HEK293 (cell line): ENCODE results near the gene TTBK1.

Experiments
- CTCF ChIA-PET: fragments of 350-600 bp; formaldehyde crosslinking; extraction: SDS; loops from one replicate; lab custom pipeline; 2021; ENCODE audit warnings: antibody characterized with exemption; lab: Yijun Ruan, JAX
- POLR2A ChIA-PET: fragments of 300-600 bp; formaldehyde crosslinking; extraction: SDS; loops from one replicate; lab custom pipeline; 2020; ENCODE audit warnings: antibody characterized with exemption, inconsistent platforms; lab: Yijun Ruan, JAX
- H3K27ac ChIP-seq: fragments of 200-500 bp; sonication (Bioruptor generic); 2 replicates; pipeline ENCODE4 v1.5.1; 2014; ENCODE audit warnings: low read depth, low read length, control low read depth, inconsistent platforms; ENCODE audit errors: extremely low read depth
- H3K36me3 ChIP-seq, 2 experiments: fragments of 200-500 bp in 1 of 2; sonication (Bioruptor generic) in 1 of 2; 1 replicate in 1 of 2; 2 replicates in 1 of 2; pipeline ENCODE4 v1.5.1; 2014 to 2017; ENCODE audit warnings: inconsistent platforms in 2 of 2, low read length in 2 of 2; ENCODE audit not compliant: control insufficient read depth in 2 of 2, insufficient read depth in 1 of 2
- H3K4me1 ChIP-seq: fragments of 200-500 bp; sonication (Bioruptor generic); 2 replicates; pipeline ENCODE4 v1.5.1; 2014; ENCODE audit warnings: mild to moderate bottlenecking, low read length, inconsistent platforms; ENCODE audit not compliant: control insufficient read depth, insufficient read depth
- H3K4me3 ChIP-seq: 2 replicates; pipeline ENCODE4 v1.5.1; 2011; ENCODE audit warnings: low read depth, mild to moderate bottlenecking, control low read depth, low read length, moderate library complexity
- H3K9me3 ChIP-seq: fragments of 200-500 bp; sonication (Bioruptor generic); 2 replicates; pipeline ENCODE4 v1.5.1; 2014; ENCODE audit warnings: low read depth, low read length, inconsistent platforms; ENCODE audit not compliant: control insufficient read depth, insufficient read depth
- GLIS2 ChIP-seq: fragments of 450-650 bp; formaldehyde crosslinking; IDR thresholded peaks from 2 replicates; pipeline ENCODE4 v1.5.1; 2016; ENCODE audit warnings: missing biosample characterization, missing genetic modification characterization
- KLF7 ChIP-seq: fragments of 450-650 bp; formaldehyde crosslinking; IDR thresholded peaks from 2 replicates; pipeline ENCODE4 v1.5.1; 2016; ENCODE audit warnings: missing biosample characterization, missing genetic modification characterization, borderline replicate concordance
- PRDM1 ChIP-seq: fragments of 450-650 bp; formaldehyde crosslinking; IDR thresholded peaks from 2 replicates; pipeline ENCODE4; 2016; ENCODE audit warnings: missing biosample characterization, missing genetic modification characterization
- PRDM10 ChIP-seq: fragments of 450-650 bp; formaldehyde crosslinking; IDR thresholded peaks from 2 replicates; pipeline ENCODE4 v1.5.1; 2016; ENCODE audit warnings: missing biosample characterization, missing genetic modification characterization
- REPIN1 ChIP-seq: fragments of 450-650 bp; formaldehyde crosslinking; IDR thresholded peaks from 2 replicates; pipeline ENCODE4 v1.5.1; 2017; ENCODE audit warnings: missing biosample characterization, missing genetic modification characterization, low read depth
- SCRT2 ChIP-seq: fragments of 450-650 bp; formaldehyde crosslinking; IDR thresholded peaks from 2 replicates; pipeline ENCODE4 v1.5.1; 2016; ENCODE audit warnings: missing biosample characterization, missing genetic modification characterization
- YY2 ChIP-seq: fragments of 450-650 bp; formaldehyde crosslinking; IDR thresholded peaks from 2 replicates; pipeline ENCODE4 v1.5.1; 2016; ENCODE audit warnings: missing biosample characterization, missing genetic modification characterization
- ZBTB1 ChIP-seq: fragments of 450-650 bp; formaldehyde crosslinking; IDR thresholded peaks from 2 replicates; pipeline ENCODE4 v1.5.1; 2016; ENCODE audit warnings: missing biosample characterization, missing genetic modification characterization
- ZBTB49 ChIP-seq: fragments of 450-650 bp; formaldehyde crosslinking; IDR thresholded peaks from 2 replicates; pipeline ENCODE4 v1.5.1; 2016; ENCODE audit warnings: missing biosample characterization, missing genetic modification characterization, low read depth
- ZNF112 ChIP-seq: fragments of 450-650 bp; formaldehyde crosslinking; IDR thresholded peaks from 2 replicates; pipeline ENCODE4 v1.5.0; 2017; ENCODE audit warnings: missing biosample characterization, missing genetic modification characterization
- ZNF114 ChIP-seq: fragments of 450-650 bp; formaldehyde crosslinking; IDR thresholded peaks from 2 replicates; pipeline ENCODE4 v1.5.0; 2017; ENCODE audit warnings: missing biosample characterization, missing genetic modification characterization
- ZNF146 ChIP-seq: fragments of 450-650 bp; formaldehyde crosslinking; IDR thresholded peaks from 2 replicates; pipeline ENCODE4 v1.5.1; 2016; ENCODE audit warnings: missing biosample characterization, missing genetic modification characterization
- ZNF221 ChIP-seq: fragments of 450-650 bp; formaldehyde crosslinking; IDR thresholded peaks from 2 replicates; pipeline ENCODE4 v1.5.1; 2017; ENCODE audit warnings: missing biosample characterization, missing genetic modification characterization, borderline replicate concordance
- ZNF248 ChIP-seq: fragments of 450-650 bp; formaldehyde crosslinking; IDR thresholded peaks from 2 replicates; pipeline ENCODE4 v1.5.1; 2017; ENCODE audit warnings: missing biosample characterization, missing genetic modification characterization
- ZNF266 ChIP-seq: fragments of 450-650 bp; formaldehyde crosslinking; IDR thresholded peaks from 2 replicates; pipeline ENCODE4 v1.5.1; 2016; ENCODE audit warnings: missing biosample characterization, missing genetic modification characterization, low read depth
- ZNF341 ChIP-seq: fragments of 450-650 bp; formaldehyde crosslinking; IDR thresholded peaks from 2 replicates; pipeline ENCODE4; 2016; ENCODE audit warnings: low read depth, missing biosample characterization, missing genetic modification characterization
- ZNF354C ChIP-seq: fragments of 450-650 bp; formaldehyde crosslinking; IDR thresholded peaks from 2 replicates; pipeline ENCODE4 v1.5.1; 2016; ENCODE audit warnings: missing biosample characterization, missing genetic modification characterization, low read depth, borderline replicate concordance
- ZNF596 ChIP-seq: fragments of 450-650 bp; IDR thresholded peaks from 2 replicates; pipeline ENCODE4 v1.5.0; 2018; ENCODE audit warnings: missing biosample characterization, mild to moderate bottlenecking, missing genetic modification characterization, moderate library complexity
- ZNF624 ChIP-seq: fragments of 450-650 bp; formaldehyde crosslinking; IDR thresholded peaks from 2 replicates; pipeline ENCODE4 v1.5.1; 2017; ENCODE audit warnings: missing biosample characterization, missing genetic modification characterization
- ZNF707 ChIP-seq: fragments of 450-650 bp; formaldehyde crosslinking; IDR thresholded peaks from 2 replicates; pipeline ENCODE4 v1.5.1; 2016; ENCODE audit warnings: missing biosample characterization, missing genetic modification characterization
- ZNF791 ChIP-seq: fragments of 450-650 bp; formaldehyde crosslinking; IDR thresholded peaks from 2 replicates; pipeline ENCODE4 v1.5.1; 2016; ENCODE audit warnings: missing biosample characterization, missing genetic modification characterization
- ZNF837 ChIP-seq: fragments of 450-650 bp; formaldehyde crosslinking; IDR thresholded peaks from 2 replicates; pipeline ENCODE4 v1.5.1; 2016; ENCODE audit warnings: missing biosample characterization, missing genetic modification characterization
- ZSCAN16 ChIP-seq: fragments of 450-650 bp; formaldehyde crosslinking; IDR thresholded peaks from 2 replicates; pipeline ENCODE4 v1.5.1; 2016; ENCODE audit warnings: missing biosample characterization, missing genetic modification characterization
- TF ChIP-seq, protein P1 (sequence below): IDR thresholded peaks from 2 replicates; pipeline ENCODE4 v1.6.1; 2011; ENCODE audit warnings: mild to moderate bottlenecking, low read depth, low read length, borderline replicate concordance
- TF ChIP-seq, protein P2 (sequence below): fragments of 450-650 bp; formaldehyde crosslinking; IDR thresholded peaks from 2 replicates; pipeline ENCODE4; 2016; ENCODE audit warnings: missing biosample characterization, missing genetic modification characterization
- TF ChIP-seq, protein P3 (sequence below): sonication (generic); formaldehyde crosslinking; IDR thresholded peaks from 2 replicates; pipeline ENCODE4 v1.8.1; 2022; ENCODE audit warnings: mild to moderate bottlenecking, moderate library complexity, missing genetic modification reagents

Gene TTBK1

GRCh38 chr6:43271944-43272343, 28.7 kb downstream of the TTBK1 start:
- ChIA-PET POLR2A (interaction anchor here (0.6 to 1.3 kb wide), 2 partner anchors 9 to 35 kb away, joined by 3 to 6 read pairs; no protein-coding TSS in a partner anchor), CTCF (interaction anchor here (0.9 kb wide), 1 partner anchor 225 kb away, joined by 3 read pairs; no protein-coding TSS in a partner anchor)
- Histone ChIP-seq H3K4me1 (no peaks in the 10 kb centered on the region), H3K4me3 (no peak overlapping the region), H3K27ac (no peak overlapping the region), H3K9me3 (no peaks in the 10 kb centered on the region), H3K36me3 (no peaks in the 10 kb centered on the region)
- TF ChIP-seq ZNF114 (tag by site-specific recombination) = no peak
- TF ChIP-seq PRDM10 (tag by site-specific recombination) = peak; percentile 64
- no peak for TF ChIP-seq ZNF248 (tag by site-specific recombination)
- TF ChIP-seq ZNF624 = no peak
- TF ChIP-seq ZNF354C (tag by site-specific recombination) = no peak
- TF ChIP-seq, protein P1, sequence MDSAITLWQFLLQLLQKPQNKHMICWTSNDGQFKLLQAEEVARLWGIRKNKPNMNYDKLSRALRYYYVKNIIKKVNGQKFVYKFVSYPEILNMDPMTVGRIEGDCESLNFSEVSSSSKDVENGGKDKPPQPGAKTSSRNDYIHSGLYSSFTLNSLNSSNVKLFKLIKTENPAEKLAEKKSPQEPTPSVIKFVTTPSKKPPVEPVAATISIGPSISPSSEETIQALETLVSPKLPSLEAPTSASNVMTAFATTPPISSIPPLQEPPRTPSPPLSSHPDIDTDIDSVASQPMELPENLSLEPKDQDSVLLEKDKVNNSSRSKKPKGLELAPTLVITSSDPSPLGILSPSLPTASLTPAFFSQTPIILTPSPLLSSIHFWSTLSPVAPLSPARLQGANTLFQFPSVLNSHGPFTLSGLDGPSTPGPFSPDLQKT = no peak
- TF ChIP-seq, protein P2, sequence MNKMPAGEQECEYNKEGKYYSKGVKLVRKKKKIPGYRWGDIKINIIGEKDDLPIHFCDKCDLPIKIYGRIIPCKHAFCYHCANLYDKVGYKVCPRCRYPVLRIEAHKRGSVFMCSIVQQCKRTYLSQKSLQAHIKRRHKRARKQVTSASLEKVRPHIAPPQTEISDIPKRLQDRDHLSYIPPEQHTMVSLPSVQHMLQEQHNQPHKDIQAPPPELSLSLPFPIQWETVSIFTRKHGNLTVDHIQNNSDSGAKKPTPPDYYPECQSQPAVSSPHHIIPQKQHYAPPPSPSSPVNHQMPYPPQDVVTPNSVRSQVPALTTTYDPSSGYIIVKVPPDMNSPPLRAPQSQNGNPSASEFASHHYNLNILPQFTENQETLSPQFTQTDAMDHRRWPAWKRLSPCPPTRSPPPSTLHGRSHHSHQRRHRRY (tag by site-specific recombination) = no peak

DNA sequence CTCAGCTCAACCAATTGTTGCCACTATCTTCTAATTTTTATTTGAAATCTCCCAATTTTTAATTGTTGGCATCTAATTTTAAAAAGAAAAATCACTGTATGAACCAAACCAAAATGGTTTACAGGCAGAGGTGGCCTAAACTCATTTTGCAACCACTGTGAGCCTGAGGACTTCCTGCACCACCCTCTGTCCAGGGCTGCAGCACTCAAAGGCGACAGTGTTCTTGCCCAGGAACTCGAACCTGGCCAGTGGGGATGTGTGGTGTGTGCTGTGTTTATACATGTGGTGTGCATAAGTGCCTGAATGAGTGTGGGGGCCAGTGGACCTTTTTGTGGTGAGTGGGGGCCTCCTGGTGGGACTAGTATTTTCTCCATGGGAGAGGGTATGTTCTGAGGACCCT, 30.4 kb downstream of the TTBK1 start:
- TF ChIP-seq ZNF837 (tag by site-specific recombination) (no peak), ZNF266 (tag by site-specific recombination) (no peak), REPIN1 (tag by site-specific recombination) (no peak), ZNF146 (tag by site-specific recombination) (no peak), ZNF221 (tag by site-specific recombination) (no peak), ZNF596 (tag by site-specific recombination) (no peak), ZBTB1 (tag by site-specific recombination) (no peak), YY2 (tag by site-specific recombination) (no peak), ZSCAN16 (no peak), GLIS2 (no peak), PRDM1 (tag by site-specific recombination) (no peak), KLF7 (tag by site-specific recombination) (no peak), ZNF707 (tag by site-specific recombination) (no peak), ZNF112 (tag by site-specific recombination) (no peak), ZNF341 (tag by site-specific recombination) (no peak), SCRT2 (tag by site-specific recombination) (no peak), ZBTB49 (tag by site-specific recombination) (no peak), ZNF791 (tag by site-specific recombination) (no peak)
- TF ChIP-seq, protein P3, sequence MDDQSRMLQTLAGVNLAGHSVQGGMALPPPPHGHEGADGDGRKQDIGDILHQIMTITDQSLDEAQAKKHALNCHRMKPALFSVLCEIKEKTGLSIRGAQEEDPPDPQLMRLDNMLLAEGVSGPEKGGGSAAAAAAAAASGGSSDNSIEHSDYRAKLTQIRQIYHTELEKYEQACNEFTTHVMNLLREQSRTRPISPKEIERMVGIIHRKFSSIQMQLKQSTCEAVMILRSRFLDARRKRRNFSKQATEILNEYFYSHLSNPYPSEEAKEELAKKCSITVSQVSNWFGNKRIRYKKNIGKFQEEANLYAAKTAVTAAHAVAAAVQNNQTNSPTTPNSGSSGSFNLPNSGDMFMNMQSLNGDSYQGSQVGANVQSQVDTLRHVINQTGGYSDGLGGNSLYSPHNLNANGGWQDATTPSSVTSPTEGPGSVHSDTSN = no peak
- Histone ChIP-seq H3K9me3 (no peaks in the 10 kb centered on the region), H3K4me3 (no peak overlapping the region), H3K27ac (no peak overlapping the region), H3K36me3 (no peaks in the 10 kb centered on the region), H3K4me1 (no peaks in the 10 kb centered on the region)
- ChIA-PET CTCF (no interaction called here), POLR2A (no interaction called here)
